NCI-H2227 (cell line): ENCODE data around the gene RASEF.
"Not testable (repeated sequence)": the region's sequence is repeated elsewhere in the genome, so short reads cannot be mapped to it uniquely, and the experiment has no call there.

Experiments used
- DNase-seq: peaks from one replicate; lab custom pipeline; 2025; ENCODE audit not compliant: unreplicated experiment; lab: John Stamatoyannopoulos, UW

The RASEF gene

GRCh38 chr9:82975176-82975575 is 87.8 kb downstream of the RASEF start:
- DNase-seq: no peak

- no peak for DNase-seq
Measured at GRCh38 chr9:82972446-82972845, 90.5 kb downstream of the RASEF start.

- no peak for DNase-seq
Measured at GRCh38 chr9:82970359-82970758, 92.6 kb downstream of the RASEF start.

GRCh38 chr9:82969291-82969690 is 93.7 kb downstream of the RASEF start:
- DNase-seq: no peak

GRCh38 chr9:82968816-82969215 is 94.1 kb downstream of the RASEF start:
- no peak for DNase-seq

GRCh38 chr9:82968388-82968787 is 94.6 kb downstream of the RASEF start:
- no peak for DNase-seq

GRCh38 chr9:82961504-82962125 is 101.3 kb downstream of the RASEF start:
- DNase-seq: peak; percentile 88

GRCh38 chr9:82957529-82958379 is 105.2 kb downstream of the RASEF start:
- peak; percentile 8 for DNase-seq

- DNase-seq: no peak
Measured at GRCh38 chr9:82949203-82949602, 113.7 kb downstream of the RASEF start.

- no peak for DNase-seq
Measured at GRCh38 chr9:82940376-82940775, 122.6 kb downstream of the RASEF start.

GRCh38 chr9:82939451-82939850 is 123.5 kb downstream of the RASEF start:
- no peak for DNase-seq

GRCh38 chr9:82938426-82939218 is 124.3 kb downstream of the RASEF start:
- DNase-seq: no peak

- not testable (repeated sequence) for DNase-seq
Measured at GRCh38 chr9:82936561-82936960, 126.4 kb downstream of the RASEF start.

GRCh38 chr9:82934949-82935348 is 128.0 kb downstream of the RASEF start:
- DNase-seq: no peak

GRCh38 chr9:82934025-82934424 is 128.9 kb downstream of the RASEF start:
- DNase-seq: not testable (repeated sequence)

- DNase-seq: no peak
Measured at GRCh38 chr9:82930116-82930515, 132.8 kb downstream of the RASEF start.
